ENCODE data around the gene RBFOX2.

DNA sequence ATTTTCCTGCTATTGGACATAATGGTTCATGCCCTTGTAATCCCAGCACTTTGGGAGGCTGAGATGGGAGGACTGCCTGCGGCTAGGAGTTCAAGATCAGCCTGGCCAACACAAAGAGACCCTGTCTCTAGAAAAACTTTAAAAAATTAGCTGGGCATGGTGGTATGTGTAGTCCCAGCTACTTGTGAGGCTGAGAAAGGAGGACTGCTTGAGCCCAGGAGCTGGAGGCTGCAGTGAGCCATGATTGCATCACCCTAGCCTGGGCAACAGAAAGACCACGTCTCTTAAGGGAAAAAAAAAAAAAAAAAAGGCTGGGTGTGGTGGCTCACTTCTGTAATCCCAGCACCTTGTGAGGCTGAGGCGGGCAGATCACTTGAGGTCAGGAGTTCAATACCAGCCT, 217.0 kb downstream of the RBFOX2 start:
- TF ChIP-seq SIN3A (IDR thresholded peaks at IDR 0.05; ENCODE audit: borderline replicate concordance, insufficient read depth, low read length) (no peak), TAF1 (IDR thresholded peaks at IDR 0.05; ENCODE audit: borderline replicate concordance, insufficient read depth, low read length) (no peak)
- TF ChIP-seq, protein P1, sequence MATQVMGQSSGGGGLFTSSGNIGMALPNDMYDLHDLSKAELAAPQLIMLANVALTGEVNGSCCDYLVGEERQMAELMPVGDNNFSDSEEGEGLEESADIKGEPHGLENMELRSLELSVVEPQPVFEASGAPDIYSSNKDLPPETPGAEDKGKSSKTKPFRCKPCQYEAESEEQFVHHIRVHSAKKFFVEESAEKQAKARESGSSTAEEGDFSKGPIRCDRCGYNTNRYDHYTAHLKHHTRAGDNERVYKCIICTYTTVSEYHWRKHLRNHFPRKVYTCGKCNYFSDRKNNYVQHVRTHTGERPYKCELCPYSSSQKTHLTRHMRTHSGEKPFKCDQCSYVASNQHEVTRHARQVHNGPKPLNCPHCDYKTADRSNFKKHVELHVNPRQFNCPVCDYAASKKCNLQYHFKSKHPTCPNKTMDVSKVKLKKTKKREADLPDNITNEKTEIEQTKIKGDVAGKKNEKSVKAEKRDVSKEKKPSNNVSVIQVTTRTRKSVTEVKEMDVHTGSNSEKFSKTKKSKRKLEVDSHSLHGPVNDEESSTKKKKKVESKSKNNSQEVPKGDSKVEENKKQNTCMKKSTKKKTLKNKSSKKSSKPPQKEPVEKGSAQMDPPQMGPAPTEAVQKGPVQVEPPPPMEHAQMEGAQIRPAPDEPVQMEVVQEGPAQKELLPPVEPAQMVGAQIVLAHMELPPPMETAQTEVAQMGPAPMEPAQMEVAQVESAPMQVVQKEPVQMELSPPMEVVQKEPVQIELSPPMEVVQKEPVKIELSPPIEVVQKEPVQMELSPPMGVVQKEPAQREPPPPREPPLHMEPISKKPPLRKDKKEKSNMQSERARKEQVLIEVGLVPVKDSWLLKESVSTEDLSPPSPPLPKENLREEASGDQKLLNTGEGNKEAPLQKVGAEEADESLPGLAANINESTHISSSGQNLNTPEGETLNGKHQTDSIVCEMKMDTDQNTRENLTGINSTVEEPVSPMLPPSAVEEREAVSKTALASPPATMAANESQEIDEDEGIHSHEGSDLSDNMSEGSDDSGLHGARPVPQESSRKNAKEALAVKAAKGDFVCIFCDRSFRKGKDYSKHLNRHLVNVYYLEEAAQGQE (IDR thresholded peaks at IDR 0.05; ENCODE audit: insufficient read depth in 1 of 2, low read depth in 2 of 2, low read length in 2 of 2), result no peak
